Nucleus accumbens (tissue), 56 donors: ENCODE measurements around the gene ARID3B.
"Not testable (repeated sequence)": the region's sequence is repeated elsewhere in the genome, so short reads cannot be mapped to it uniquely, and the experiment has no call there.

Source experiments
- DNase-seq, 56 donors: peaks; one replicate each; lab custom pipeline; 2025; lab: John Stamatoyannopoulos, UW

The ARID3B gene

GRCh38 chr15:74540761-74541493 lies at the start of gene ARID3B:
TSS of gene ARID3B (plus strand) at chr15:74541220. CDS start at chr15:74543937, 2,717 bp downstream.
- DNase-seq: peak; percentile 26 to 98 (median 94)

GRCh38 chr15:74496648-74497047 lies 44.4 kb upstream of the ARID3B start:
- no peak for DNase-seq

- no peak for DNase-seq
Measured at GRCh38 chr15:74497584-74497983, 43.4 kb upstream of the ARID3B start.

- no peak for DNase-seq
Measured at GRCh38 chr15:74499366-74499765, 41.7 kb upstream of the ARID3B start.

- DNase-seq: no peak
Measured at GRCh38 chr15:74500401-74500800, 40.6 kb upstream of the ARID3B start.

GRCh38 chr15:74502301-74502700 lies 38.7 kb upstream of the ARID3B start:
- DNase-seq: no peak

- DNase-seq: no peak
Measured at GRCh38 chr15:74504418-74504817, 36.6 kb upstream of the ARID3B start.

GRCh38 chr15:74504836-74505235 lies 36.2 kb upstream of the ARID3B start:
- DNase-seq: no peak

GRCh38 chr15:74505837-74506514 lies 35.0 kb upstream of the ARID3B start:
- DNase-seq: no peak

- DNase-seq: no peak
Measured at GRCh38 chr15:74506515-74506840, 34.5 kb upstream of the ARID3B start.

GRCh38 chr15:74511583-74511982 lies 29.4 kb upstream of the ARID3B start:
- DNase-seq: no peak

GRCh38 chr15:74514059-74514458 lies 27.0 kb upstream of the ARID3B start:
- not testable (repeated sequence) for DNase-seq

GRCh38 chr15:74517096-74517495 lies 23.9 kb upstream of the ARID3B start:
- no peak for DNase-seq

- no peak for DNase-seq
Measured at GRCh38 chr15:74519311-74519710, 21.7 kb upstream of the ARID3B start.

- no peak for DNase-seq
Measured at GRCh38 chr15:74520407-74520806, 20.6 kb upstream of the ARID3B start.

GRCh38 chr15:74523982-74524381 lies 17.0 kb upstream of the ARID3B start:
- DNase-seq: no peak

GRCh38 chr15:74525309-74525708 lies 15.7 kb upstream of the ARID3B start:
- no peak for DNase-seq

GRCh38 chr15:74525945-74526344 lies 15.1 kb upstream of the ARID3B start:
- no peak for DNase-seq

GRCh38 chr15:74528876-74529275 lies 12.1 kb upstream of the ARID3B start:
- no peak for DNase-seq

GRCh38 chr15:74529921-74530320 lies 11.1 kb upstream of the ARID3B start:
- DNase-seq: no peak

GRCh38 chr15:74530771-74531143 lies 10.3 kb upstream of the ARID3B start:
- DNase-seq: no peak

- DNase-seq: no peak
Measured at GRCh38 chr15:74531144-74531811, 9.7 kb upstream of the ARID3B start.
